Astrocyte of the hippocampus (primary cell): Measurements from ENCODE around the gene GSTA4.
"Not testable (repeated sequence)": the region's sequence is repeated elsewhere in the genome, so short reads cannot be mapped to it uniquely, and the experiment has no call there.

Experiments used
- DNase-seq: peaks from one replicate; pipeline ENCODE4 v3.0.0; 2011; ENCODE audit warnings: low read depth, low spot score

GSTA4 gene

DNA sequence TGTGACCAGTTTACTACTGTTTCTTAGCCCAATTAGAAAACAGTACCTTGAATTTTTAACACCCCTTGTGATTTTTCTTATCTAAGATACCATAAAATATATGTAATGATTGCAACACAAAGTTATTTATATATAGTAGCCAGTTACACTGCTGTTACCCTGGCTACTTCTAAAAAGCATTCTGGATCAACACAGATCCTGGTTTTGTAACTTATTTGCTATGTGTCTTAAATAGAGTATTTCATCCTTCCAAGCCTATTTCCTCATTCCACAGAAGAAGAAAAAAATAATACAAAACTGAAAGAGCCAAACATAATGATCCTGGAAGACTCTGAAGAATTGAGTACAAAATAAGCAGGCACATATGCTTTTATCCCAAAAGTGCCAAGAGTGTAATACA lies 19.0 kb upstream of the GSTA4 start:
- no peak for DNase-seq

DNA sequence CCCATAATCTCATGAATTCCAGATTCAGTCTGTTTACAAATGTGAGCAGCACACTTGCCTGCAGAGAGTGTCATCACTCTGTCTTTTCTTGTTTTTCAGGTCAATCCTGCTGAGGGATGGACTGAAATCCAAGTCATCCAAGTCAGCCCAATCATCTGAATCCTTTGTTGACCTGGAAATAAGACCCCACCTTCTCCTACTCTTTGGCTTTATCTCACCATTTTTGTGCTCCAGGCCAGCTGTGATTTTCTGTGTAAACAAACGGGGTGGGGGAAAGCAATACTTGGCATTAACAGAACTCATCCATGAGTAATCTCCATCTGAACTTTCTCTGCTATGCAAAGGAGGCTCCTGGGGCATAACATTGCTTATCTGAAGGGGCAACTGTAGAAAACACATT lies 16.9 kb upstream of the GSTA4 start:
- DNase-seq: no peak

DNA sequence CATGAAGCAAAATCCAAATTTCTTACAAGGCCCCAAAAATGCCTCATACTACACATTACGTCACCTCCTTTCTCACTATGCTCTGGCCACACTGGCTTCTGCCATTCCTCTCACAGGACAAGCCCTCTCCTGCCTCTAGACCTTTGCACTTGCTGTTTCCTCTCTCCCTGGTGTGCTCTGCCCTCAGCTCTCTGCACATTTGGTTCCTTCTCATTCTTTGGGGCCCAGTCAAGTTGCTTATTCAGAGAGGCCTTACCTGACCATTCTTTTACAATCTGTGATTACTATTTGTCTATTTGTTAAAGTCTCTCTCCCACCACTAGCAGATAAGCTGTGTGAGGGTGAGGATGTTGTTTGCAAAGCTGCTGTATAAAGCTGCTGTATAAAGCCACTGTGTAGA lies 15.4 kb upstream of the GSTA4 start:
- DNase-seq: no peak

DNA sequence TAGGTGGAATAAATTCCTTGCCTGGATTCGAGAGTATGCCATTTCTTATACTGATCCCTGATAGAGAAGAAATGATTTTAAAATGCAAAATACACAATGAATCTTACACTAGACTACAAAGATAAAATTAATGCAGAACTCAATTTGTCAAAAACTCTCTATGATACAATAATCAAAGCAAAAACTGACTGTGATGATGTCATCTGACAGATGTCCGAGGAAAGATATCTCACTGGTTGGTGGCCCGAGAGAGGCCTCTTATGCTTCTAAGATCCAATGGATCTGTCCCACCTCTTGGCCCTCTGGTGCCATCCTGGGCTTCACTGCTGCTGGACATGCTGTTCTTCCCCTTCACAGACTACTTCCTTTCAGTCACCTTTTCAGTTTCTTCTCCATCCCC lies 14.4 kb upstream of the GSTA4 start:
- no peak for DNase-seq

DNA sequence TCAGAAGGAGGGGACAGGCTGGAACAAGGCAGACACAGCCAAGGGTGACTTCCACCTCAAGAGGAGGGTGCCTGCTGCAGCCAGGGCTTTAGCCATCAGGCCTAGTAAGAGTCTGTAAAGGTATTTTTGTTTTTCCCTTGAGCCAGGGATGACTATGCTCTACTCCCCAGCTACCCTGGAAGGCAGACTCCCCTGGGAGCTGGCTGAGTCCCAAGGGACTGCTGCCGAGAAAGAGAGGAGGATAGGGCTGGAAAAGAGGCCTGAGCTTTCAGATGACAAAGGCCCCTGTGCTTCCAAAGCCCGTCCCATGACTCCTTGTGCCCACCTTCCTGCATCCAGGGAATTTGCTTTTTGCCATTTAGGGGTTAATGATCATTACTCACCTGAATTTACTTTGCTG lies 14.0 kb upstream of the GSTA4 start:
- no peak for DNase-seq

DNA sequence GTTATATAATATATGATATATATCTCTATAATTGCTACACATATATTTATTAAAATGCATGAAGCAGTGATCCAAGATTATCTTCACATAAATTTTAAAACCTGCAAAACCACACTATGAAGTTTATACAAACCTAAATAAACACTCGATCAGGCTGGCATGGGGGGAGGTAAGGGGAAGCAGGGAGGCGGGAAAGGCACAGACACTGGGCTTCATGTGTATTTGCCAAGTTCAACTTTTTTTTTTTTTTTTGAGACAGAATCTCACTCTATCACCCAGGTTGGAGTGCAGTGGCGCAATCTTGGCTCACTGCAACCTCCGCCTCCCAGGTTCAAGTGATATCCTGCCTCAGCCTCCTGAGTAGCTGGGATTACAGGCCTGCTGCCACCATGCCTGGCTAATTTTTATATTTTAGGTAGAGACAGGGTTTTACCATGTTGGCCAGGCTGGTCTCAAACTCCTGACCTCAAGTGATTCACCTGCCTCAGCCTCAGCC lies 13.2 kb upstream of the GSTA4 start:
- DNase-seq: not testable (repeated sequence)

DNA sequence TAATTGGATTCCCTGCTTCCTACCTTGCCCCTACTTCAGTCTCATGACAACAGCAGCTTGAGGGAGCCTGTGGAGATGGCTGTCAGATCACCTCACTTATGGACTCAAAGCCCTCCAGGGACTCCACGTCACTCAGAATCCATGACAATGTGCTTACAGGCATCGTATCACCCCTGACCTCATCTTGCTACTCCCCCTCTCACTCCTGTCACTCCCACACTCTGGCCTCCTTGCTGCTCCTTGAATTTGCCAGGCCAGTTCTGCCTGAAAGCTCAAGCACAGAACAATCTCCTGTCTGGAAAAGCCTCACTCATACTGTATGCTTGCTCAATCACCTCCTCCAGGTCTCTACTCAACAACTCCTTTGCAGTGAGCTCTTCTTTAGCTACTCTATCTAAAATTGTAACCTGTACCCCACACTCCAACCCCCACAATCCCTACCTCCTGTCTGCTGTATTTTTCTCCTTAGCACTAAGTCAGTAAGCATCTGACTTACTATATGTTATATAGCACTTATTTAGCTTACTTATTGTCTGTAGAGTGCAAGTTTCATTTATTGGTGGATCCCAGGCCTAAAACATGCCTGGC lies 10.7 kb upstream of the GSTA4 start:
- no peak for DNase-seq

DNA sequence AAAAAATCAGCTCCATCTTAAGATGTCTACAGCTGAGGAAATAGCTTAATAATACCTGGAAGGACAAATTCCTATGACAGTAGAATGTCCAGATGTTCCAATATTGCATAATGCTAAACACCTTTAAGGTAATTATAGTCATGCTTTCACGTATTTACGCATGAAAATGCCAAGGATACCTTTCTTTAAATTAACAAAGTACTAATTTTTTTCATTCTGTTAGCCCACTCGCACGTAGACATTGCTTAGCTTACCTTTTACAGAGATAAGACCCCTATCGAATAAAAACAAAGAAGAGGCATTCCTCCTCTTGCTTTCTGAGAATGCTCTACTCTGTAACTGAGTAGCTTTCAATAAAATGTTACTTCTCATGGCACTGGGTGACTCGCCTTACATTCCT lies 4.4 kb upstream of the GSTA4 start:
- DNase-seq: no peak

DNA sequence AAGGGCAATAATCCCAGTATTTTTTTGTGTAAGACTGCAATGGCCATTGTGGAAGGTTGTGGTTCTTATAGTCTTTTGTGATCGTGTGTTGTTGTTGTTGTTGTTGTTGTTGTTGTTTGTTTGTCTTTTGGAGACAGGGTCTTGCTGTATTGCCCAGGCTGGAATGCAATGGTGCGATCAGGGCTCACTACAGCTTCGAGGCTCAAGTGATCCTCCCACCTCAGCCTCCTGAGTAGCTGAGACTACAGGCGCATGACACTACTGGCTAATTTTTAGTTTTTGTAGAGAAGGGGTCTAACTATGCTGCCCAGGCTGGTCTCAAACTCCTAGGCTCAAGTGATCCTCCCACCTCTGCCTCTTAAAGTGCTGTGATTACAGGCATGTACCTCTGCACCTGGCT lies 3.5 kb upstream of the GSTA4 start:
- no peak for DNase-seq

DNA sequence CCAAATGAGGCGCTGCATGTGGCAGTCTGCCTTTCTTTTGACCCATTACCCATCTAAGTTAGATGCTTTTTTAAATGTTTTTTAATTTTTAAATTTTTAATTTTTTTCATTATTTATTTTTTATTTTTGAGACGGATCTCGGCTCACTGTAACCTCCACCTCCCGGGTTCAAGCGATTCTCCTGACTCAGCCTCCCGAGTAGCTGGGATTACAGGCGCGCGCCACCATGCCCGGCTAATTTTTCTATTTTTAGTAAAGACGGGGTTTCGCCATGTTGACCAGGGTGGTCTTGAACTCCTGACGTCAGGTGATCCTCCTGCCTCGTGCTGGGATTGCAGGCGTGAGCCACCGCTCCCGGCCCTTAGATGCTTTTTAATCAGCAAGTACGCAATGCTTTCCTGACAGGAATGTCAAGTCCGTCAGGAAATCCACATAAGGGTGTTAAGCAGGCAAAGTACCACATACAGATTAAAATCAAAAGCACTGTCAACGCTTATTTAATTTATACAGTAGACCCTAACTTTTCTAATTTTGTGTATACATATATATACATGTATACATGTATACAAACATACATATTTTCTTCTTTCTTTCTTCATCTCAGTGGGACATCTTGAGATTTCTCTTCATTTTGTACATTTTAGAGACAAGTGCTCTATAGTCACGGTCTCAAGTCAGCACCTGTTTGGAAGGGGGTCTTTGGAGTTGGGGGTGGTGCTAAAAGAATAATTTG lies 995 bp upstream of the GSTA4 start:
- DNase-seq: peak; percentile 71

DNA sequence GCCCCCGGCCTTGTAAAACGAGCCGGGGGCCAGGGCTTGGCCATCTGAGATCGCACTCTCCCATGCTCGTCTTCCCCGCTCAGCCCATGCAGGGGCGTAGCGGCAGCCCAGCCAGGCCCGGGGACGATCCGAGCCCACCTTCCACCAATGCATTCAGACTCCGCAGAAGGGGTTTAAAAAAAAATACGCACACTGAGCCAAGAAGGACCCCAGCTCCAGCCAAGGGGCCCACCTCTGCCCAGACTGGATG lies 320 bp downstream of the GSTA4 start:
- DNase-seq: no peak

DNA sequence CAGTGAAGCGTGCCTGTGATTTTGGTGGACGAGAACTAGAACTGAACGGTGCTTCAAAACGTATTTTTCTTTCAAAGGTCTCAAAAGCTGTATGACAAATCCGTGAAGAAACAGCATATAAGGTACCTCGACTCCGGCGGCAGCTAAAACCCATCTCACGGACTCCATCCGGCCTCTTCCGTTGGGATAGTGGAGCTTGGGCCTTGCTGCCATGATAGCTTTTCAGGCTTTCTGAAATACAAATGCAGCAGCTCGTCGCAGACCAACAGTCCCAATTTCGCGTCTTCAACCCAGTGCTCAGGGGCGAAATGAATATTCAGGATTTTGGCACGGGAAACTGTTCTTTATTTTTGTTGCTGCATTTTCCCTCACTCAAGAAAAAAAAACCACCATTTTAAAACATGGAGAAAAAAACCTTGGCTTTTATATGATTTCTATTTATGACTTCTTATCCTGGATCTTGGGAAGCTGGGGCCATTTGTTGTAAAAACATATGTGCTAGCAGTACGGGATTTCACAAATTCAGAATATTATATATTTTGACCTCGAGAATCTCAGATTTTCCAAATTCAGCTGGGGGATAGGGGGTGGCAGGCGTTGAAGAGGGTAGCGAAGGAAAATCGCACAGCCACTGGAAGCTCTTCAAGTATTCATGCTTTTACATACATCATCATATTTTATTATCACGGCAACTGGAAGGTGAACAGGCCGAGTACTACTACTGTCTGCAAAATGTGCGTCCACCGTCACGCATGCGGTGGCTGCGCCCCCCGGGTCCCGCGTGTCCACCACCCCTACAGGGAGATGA lies 849 bp downstream of the GSTA4 start:
- peak; percentile 63 for DNase-seq

DNA sequence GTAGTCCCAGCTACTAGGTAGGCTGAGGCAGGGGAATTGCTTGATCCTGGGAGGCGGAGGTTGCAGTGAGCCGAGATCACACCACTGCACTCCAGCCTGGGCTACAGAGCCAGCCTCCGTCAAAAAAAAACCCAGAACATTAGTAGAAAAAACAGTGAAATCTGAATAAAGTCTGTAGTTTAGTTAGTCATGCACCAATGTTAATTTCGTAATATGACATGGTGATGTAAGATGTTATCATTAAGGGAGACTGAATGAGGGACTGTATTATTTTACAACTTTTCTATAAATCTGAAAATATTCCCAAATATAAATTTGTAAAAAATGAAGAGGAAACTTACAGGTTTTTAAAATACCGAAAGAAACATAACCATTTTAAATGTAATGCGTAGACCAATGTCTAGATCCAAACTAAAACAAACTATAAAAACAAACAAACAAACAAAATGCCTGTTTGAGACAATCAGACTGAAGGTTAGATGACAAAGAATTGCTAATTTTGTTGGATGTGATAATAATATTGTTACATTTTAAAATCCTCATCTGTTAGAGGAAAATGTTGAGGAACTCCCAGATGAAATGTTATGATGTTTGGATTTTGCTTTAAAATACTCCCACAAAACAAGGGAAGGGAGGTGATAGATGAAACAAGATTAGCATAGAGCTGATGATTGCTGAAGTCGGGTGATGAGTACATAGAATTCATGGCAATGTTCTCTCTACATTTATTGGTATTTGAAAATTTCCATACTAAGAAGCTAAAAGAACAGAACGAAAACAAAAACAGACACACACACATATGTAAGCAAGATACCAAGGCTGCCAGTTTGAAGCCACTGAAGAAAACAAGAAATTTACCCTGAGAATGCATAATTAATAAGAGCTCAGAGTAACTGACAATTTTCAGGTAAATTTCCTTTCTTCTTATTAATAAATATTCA lies 1.8 kb downstream of the GSTA4 start:
- peak; percentile 8 for DNase-seq

DNA sequence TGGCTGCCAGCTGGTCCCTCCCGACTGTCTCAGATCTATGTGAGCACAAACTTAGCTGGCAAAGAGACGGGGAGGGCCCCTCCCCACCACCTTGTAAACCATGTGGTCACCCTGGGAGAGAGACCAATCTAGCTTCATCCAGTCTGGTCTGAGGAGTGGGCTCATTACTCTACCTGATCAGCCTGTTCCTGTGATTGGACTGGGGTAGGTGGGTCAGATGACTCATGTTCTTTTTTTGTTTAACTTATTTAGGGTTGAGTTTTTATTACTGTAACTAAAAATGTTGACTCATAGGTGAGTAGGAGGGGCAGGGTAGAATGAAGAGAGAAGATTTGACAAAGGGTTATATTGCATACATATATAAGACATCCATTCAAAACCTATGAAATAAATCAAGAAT lies 4.7 kb downstream of the GSTA4 start:
- no peak for DNase-seq

DNA sequence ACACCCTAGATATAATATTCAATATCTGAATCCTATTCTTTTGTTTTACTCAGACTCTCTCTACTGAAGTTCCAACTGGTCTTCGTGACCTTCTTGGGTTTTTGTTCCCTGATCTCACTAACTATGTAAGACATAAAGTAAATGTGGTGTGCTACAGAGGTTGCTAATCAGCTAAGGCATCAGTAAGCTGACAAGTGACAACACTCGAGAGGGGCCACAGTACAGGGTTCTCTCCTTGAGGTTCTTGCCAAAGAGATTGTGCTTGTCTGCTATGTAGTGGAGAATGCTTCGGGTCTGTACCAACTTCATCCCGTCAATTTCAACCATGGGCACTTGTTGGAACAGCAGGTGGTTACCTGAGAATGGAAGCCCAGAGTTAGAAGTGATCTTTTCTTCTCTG lies 9.9 kb downstream of the GSTA4 start:
- DNase-seq: no peak

DNA sequence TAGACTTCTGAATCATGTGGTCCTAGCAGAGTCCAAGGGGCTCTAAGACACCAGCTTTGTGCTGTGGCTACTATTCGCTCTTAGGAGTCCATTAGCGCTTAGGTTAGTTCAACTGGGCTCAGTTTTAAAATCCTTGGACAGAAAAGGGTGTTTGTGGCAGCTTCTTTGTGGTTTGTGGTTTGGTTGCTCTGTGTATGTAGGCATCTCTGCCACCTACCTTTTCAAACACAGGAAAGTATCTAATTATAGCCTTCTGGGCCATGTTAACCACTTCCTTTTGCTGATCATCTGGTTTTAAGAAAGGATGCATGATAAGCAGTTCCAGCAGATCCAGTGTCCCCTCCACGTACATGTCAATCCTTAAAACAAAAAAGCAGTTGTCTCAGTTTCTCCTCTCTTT lies 10.8 kb downstream of the GSTA4 start:
- DNase-seq: peak; percentile 72

DNA sequence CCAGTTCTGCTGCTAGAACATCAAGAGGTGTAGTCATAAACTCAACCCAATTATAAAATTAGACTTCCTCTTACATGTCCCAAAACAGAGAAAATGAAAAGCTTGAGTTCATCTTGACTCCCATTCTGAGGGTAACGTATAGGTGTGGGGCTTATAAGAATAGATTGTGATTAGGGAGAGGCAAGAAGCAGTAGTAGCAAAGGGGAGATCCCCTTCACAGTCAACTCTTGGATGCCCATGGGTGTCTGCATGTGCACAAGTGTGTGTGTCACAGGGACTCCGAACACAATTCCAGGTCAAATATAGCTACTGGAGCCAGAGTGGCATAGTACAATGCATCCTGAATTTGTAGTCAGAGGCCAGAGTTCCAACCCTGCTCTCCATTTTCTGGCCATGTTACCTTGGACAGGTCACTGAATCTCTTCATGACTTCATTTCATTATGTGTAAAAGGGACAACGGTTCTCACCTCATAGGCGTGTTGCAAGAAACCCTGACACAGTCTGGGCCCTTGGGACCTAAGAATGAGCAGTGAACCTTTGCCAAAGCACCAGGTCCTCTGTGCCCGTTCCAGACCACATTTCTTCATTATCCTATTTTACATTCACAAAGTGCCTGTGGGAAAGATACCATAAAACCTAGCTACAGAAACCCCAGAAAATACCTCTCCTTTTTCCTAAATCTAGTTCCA lies 11.8 kb downstream of the GSTA4 start:
- DNase-seq: no peak

DNA sequence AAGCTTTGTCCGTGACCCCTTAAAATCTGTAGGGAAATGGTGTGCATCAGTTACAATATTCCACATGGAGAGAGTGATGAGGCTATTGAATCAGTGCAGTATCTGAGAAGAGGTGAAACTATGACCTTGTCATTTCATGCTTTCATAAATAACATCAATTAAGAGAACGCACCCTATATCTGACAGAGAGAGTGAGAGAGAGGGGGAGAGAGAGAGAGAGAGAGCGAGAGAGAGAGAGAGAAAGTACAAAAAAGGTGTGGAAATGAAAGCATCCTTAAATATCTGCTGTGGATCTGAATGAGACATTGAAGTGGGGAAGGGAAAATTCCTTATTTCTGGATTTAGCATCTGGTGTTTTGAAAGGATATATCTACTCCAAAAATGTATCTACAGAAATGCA lies 12.4 kb downstream of the GSTA4 start:
- DNase-seq: no peak

DNA sequence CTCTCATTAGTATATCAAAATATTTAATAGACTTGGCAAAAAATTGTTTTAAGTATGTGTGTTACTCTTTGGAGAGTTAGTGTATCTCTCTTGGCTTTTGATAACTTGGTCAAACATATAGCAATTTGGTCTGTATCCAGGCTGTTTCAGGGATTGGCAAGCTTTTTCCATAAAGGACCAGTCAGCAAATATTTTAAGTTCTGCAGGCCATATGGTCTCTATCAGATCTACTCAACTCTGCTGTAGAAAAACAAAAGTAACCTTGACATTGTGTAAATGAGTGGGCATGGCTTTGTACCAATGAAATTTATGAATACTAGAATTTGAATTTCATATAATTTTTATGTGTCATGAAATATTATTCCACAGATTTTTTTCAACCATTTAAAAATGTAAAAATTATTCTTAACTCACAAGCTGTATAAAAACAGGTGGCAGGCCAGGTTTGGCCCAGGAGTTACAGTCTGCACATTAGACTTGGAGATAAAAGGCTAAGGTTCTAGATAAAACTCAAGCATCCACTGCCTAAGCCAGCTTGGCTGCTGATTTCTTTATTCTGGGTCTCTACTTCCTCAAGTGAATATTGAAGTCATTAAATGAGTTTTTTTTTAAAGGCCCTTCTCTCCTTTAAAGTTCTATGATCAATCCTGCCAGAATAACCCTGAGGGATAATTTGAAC lies 13.7 kb downstream of the GSTA4 start:
- DNase-seq: no peak

DNA sequence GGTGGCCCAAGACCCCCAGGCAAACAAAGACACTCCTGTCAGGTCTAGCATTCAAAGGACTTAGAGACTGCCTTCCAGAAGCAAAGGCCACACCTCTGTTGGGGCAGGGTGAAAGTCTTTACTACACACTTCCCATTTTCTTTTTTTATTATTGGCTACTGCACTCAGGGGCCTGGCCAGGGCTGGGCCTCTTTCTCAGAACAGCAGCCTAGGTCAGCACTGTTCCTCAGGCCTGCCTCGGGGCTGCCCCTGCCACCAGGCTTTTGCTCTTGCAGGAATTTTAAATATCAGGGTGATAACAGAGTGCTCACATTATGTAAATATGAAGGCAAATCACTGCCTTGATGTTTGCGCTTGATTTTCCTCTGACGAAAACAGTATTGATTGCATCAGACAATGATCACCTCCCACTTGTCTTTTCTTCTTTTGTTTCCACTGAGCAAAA lies 18.5 kb downstream of the GSTA4 start:
- no peak for DNase-seq

DNA sequence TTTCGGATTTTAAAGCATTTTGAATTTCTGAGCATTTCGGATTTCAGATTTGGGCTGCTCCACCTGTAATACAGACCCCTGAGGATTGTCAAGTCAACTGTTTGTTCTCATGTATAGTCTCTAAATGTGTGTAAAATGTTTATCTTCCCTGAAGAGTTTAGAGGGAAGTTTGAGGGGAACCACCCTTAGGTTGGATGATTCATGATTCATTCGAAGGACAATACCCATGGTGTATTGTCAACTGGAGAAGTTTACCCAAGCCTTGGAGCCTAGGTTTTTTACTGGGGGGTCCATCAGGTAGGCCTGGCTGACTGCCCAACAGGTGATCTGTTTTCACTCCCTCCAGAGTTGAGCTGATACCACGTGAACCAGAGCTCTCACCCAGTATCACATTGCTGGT lies 18.9 kb downstream of the GSTA4 start:
- DNase-seq: no peak
